GM21528 (cell line): ENCODE results near the gene DPH5.
"Not testable (repeated sequence)": the region's sequence is repeated elsewhere in the genome, so short reads cannot be mapped to it uniquely, and the experiment has no call there.

Experiments
- ATAC-seq: cut with Tn5 transposase; IDR thresholded peaks from one replicate; pipeline ENCODE4 v1.9.1; 2021; ENCODE audit warnings: mild to moderate bottlenecking, moderate library complexity; ENCODE audit not compliant: unreplicated experiment, low FRiP score

The DPH5 gene

GRCh38 chr1:100995198-100995988, 30.2 kb downstream of the DPH5 start:
- no peak for ATAC-seq

- ATAC-seq: no peak
Observed at GRCh38 chr1:100989306-100990077, 36.1 kb downstream of the DPH5 start.

- ATAC-seq: no peak
Observed at GRCh38 chr1:100988121-100988520, 37.5 kb downstream of the DPH5 start.

GRCh38 chr1:100982793-100983192, 42.8 kb downstream of the DPH5 start:
- no peak for ATAC-seq

GRCh38 chr1:100979631-100980030, 46.0 kb downstream of the DPH5 start:
- no peak for ATAC-seq

- ATAC-seq: no peak
Observed at GRCh38 chr1:100976936-100977335, 48.6 kb downstream of the DPH5 start.

GRCh38 chr1:100972185-100972584, 53.4 kb downstream of the DPH5 start:
- no peak for ATAC-seq

GRCh38 chr1:100971021-100971420, 54.6 kb downstream of the DPH5 start:
- ATAC-seq: no peak

- no peak for ATAC-seq
Observed at GRCh38 chr1:100969327-100969726, 56.3 kb downstream of the DPH5 start.

- ATAC-seq: no peak
Observed at GRCh38 chr1:100968621-100969020, 57.0 kb downstream of the DPH5 start.

- no peak for ATAC-seq
Observed at GRCh38 chr1:100960098-100960497, 65.5 kb downstream of the DPH5 start.

GRCh38 chr1:100959502-100960060, 66.0 kb downstream of the DPH5 start:
- no peak for ATAC-seq

GRCh38 chr1:100955322-100955721, 70.3 kb downstream of the DPH5 start:
- ATAC-seq: no peak

- ATAC-seq: no peak
Observed at GRCh38 chr1:100953960-100954730, 71.4 kb downstream of the DPH5 start.

GRCh38 chr1:100952970-100953369, 72.6 kb downstream of the DPH5 start:
- not testable (repeated sequence) for ATAC-seq

GRCh38 chr1:100952104-100952745, 73.4 kb downstream of the DPH5 start:
- no peak for ATAC-seq

- ATAC-seq: no peak
Observed at GRCh38 chr1:100950781-100951180, 74.8 kb downstream of the DPH5 start.

GRCh38 chr1:100950337-100950736, 75.2 kb downstream of the DPH5 start:
- ATAC-seq: no peak

GRCh38 chr1:100949515-100950158, 75.9 kb downstream of the DPH5 start:
- not testable (repeated sequence) for ATAC-seq
